ENCODE results near the gene KIT.

The KIT gene

DNA sequence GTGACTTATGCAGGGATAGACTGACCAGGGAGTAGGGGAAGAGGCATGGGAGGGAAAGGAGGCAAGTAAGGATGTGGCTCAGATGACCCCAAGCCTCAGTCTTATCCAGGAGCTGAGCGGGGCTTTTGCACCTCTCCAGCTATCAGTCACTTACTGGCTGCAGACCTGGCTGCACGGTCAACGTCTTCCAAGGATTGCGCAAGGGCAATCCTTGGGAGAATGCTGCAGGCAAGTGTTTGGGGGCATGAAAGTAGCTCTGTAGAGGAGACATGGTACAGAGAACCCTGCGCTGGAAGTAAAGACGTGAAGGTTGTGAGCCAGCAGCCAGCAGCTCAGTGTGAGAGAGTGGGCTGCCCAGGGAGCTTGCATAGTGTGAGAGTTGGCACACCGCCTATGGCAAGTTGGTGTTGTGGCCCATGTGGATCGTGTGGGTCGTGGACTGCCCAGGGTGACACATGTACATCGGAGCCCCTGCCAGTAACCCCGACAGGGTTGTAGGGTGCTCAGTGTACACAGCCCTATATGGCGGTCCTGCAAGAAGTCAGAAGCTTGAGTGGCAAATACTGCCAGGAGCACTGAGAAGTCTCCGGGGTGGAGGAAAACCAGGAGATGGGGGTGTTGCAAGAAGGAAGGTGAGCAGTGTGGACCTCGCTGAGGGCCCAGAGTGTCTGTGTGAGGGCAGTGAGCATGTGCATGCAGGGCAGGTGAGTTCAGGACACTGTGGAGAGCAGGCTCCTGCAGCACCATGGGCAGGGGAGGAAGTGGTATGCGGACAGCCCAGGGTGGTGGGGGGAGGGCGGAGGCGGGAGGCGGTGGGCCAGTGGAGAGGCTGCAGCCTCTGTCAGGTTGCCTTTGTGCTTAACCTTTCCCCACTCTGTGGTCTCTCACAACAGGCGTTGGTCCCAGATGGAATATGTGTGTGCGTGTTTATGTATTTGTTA is 50.9 kb downstream of the KIT start:
- no peak for DNase-seq

DNA sequence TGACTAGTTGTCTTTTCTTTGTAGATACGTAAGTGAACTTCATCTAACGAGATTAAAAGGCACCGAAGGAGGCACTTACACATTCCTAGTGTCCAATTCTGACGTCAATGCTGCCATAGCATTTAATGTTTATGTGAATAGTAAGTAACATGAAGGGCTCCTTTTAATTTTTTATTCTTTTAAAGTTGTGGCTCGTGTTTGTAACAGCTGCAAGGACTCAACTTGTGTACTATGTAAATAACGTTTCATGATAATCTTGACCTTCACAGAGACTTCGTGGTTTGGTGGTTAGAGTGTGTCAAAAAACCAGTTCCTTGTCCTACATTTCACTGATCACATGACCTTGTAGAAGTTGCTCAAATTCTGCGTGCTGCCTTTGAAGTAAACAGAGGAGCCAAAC is 51.6 kb downstream of the KIT start:
- no peak for DNase-seq

DNA sequence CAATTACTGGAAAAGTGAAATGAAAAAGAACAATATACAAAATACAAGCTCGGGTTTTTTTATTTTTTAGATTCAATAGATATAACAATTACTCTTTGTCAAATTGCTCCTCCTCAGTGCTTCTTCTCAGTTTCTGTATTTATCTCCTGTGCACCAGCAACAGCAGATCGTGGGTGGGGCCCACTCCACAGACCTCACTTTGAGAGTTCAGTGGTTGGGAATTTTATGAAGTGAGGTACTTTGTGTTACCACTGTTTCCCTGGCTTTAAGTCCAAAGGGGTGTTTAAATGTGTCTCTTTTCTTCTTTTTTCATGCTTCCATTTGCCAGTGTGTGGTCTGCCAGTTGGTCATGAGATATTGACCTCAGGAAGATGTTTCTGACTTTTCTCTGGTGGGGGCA is 54.4 kb downstream of the KIT start:
- no peak for DNase-seq

DNA sequence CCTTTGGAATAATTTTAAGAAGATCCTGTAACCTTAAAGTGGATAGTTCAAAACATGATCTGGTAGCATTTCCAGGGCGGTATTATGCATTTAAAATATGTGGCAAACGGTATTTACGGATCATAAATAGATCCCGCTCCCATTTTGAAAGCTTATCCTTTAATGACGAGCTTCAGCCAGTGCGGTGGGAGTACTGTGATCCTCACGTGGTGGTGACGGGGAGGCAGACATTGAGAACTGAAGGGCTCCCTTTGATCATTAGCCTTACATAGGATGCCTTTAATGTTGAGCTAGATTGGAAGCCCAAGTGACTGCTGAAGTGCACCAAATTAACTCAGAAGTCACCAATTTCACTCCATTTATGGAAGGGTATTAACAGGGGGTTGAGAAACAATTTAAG is 56.9 kb downstream of the KIT start:
- no peak for DNase-seq

DNA sequence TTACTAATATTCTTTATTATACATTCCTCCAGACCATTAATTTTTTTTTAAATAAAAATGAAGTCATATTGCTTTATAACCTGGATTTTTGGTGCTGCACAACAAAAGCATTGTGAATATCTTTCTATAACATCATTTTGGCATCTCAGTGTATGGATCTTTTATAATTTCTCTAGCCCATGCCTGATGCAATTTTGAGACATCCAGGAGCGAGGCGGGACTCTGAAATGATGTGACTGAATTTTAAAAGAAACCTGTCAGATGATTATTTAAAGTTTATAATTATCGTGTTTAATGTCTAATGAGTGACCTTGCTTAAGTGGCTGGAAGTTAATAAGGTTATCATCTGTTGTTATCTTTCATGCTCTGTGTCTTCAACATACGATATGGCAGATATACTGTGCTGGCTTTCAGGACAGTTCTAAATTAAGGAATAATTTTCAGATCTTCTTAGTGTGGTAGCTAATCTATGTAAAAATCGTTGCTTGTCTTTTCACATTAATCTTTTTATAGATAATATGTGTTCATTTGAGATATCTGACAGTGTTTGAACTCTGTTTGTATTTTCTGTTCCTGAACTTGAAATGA is 58.8 kb downstream of the KIT start:
- no peak for DNase-seq

DNA sequence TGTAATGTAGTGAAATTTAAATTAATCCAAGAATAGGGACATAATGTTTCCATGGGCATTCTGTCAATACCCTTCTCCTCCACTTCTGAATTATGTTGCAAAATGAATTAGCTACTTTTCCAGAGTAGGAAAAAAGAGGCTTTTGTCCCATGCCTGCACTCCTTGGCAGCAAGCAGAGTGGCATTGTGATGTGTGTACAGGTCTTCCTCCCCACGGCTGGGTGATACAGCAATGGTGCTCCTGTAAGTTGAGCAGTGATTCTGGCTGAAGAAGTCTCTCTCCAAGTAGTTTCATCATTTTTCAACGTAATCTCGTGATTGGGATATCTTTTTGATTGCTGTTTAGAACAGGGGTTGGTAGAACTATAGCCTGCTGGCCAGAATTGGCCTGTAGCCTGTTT is 59.9 kb downstream of the KIT start:
- DNase-seq = no peak

DNA sequence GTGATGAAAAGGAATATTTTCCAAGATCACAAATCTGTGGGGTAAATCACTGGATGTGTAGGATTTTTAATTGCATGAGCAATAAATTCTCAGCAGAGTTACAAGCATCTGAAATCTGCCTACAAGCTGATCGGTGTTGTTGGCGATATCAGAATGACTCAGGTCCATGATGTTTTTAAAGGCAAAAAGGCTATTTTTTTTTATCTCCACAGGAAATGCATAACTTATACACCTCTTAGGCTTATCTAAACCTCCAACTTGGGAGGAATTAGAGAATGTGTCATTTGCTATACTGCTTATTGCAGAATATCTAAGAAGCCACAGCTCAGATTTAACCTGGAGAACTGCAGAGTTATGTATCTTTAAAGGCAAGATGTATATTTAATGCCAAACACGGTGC is 61.6 kb downstream of the KIT start:
- no peak for DNase-seq

DNA sequence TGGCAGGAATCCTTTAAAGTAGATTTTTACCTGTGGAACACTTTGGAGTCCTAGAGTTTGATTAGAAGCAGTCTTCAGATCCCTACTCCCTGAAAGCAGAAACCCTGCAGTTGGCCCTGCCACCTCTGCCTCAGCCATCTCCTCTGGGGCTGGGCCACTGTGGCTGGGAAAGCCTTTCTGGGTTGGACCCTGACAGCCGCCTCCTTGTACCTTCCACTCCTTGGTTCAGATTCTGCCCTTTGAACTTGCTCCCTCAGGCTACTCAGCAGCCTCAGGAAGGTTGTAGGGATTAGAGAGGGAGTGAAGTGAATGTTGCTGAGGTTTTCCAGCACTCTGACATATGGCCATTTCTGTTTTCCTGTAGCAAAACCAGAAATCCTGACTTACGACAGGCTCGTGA is 65.5 kb downstream of the KIT start:
- no peak for DNase-seq

DNA sequence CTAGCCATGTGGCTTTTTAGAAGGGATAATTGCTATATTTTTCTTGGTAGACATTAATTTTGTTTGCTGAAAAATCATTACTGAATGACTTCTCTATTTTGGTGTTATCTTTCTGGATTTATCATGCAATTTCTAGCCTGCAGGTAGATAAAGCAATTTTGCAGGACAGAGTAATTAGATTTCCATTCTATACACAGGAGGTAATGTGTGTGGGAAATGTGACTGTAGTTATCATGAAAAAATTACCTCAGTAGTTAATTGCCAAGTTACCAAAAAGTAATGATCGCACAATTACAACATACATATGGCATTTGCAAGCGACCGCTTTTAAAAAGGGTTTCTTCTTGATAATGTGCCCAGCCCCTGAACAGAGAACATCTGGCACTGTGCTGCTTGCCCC is 66.1 kb downstream of the KIT start:
- DNase-seq = no peak

DNA sequence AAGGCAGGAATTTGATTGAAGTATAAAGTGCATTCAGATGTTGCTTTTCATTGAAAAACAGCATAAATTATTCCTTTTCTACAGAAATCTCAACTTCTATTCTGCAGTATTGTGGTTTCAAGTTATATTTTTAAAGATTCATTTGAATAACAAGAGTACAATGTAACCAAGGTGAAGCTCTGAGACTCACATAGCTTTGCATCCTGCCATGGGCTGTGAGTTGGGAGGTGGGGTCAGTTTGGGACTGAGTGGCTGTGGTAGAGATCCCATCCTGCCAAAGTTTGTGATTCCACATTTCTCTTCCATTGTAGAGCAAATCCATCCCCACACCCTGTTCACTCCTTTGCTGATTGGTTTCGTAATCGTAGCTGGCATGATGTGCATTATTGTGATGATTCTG is 69.2 kb downstream of the KIT start:
- DNase-seq = no peak

DNA sequence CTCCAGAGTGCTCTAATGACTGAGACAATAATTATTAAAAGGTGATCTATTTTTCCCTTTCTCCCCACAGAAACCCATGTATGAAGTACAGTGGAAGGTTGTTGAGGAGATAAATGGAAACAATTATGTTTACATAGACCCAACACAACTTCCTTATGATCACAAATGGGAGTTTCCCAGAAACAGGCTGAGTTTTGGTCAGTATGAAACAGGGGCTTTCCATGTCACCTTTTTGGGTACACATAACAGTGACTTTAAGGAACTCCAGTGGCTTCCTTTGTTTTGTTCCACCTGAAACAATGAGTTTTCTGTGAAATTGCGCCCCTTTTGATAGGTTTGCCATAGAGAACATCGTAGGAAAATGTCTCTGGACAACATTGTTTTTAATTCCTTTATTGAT is 69.6 kb downstream of the KIT start:
- DNase-seq = no peak

DNA sequence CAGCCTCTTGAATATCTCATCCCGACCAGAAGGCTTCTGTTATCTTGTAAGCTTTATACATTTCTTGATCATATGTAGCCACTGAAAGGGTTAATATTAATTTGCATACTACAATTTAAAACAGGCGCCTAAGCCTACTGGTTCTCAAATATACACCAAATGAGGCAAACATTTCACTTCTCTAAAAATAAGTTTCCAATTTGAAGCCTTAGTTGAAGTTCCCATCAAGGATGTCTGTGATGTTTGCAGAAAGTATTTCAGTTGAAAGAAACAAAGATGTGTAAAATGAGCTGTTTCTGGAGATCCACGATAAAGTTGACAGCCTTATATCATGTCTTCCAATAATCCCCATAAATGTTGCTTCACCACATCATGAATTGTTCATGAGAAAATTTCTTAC is 70.6 kb downstream of the KIT start:
- DNase-seq = no peak

DNA sequence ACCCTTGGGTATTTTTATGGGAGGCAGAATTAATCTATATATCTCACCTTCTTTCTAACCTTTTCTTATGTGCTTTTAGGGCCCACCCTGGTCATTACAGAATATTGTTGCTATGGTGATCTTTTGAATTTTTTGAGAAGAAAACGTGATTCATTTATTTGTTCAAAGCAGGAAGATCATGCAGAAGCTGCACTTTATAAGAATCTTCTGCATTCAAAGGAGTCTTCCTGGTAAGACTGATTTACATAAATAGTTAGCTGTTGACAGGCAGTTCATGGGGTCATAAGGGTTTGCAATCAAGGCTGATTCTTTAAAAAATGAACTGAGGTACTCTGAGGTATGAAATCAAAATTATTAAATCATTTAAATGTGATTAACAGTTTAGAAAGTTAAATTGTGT is 71.5 kb downstream of the KIT start:
- DNase-seq = no peak

DNA sequence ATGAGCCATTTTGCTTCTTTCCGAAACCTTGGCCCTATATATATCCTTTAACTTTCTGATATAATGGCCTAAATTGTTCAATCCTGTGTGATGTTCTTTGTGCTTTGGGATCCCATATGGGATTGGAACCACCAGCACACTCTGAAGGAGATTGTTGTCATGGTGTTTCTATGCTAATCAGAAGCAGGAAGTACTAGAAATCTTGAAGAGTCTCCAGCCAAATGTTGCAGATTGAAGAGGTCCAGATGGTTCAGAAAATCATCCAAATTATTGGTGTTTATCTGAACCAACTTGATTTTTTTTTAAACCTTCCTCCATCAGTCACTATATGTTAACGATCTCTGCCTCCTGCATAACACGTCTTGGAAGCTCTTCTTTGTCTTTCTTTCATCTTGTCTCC is 72.8 kb downstream of the KIT start:
- DNase-seq = no peak

DNA sequence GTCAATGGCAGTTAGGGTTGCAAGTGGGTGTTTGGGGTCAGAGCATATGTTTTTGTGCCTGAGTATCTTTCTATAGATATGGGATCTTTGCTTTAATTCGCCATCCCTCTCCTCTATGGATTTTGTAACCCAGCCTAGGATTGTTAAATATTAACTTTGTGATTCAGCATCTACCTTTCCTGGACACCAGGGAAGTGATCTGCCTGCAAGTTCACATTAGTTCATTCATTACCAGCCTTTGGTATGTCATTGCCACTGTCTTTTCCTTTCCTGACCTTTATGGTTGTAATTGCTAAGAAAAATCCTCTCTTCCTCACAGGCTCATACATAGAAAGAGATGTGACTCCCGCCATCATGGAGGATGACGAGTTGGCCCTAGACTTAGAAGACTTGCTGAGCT is 73.8 kb downstream of the KIT start:
- no peak for DNase-seq

DNA sequence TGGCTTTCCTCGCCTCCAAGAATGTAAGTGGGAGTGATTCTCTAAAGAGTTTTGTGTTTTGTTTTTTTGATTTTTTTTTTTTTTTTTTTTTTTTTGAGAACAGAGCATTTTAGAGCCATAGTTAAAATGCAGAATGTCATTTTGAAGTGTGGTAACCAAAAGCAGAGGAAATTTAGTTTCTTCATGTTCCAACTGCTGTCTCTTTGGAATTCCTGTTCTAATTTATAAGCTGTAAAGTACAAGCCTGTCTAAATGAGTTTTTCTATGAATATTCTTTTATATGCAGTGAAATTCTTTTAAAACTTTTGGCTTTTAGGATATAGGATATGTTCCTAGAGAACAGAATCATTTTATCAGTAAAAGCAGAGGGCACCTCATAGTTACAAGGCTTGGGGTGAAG is 74.2 kb downstream of the KIT start:
- no peak for DNase-seq

DNA sequence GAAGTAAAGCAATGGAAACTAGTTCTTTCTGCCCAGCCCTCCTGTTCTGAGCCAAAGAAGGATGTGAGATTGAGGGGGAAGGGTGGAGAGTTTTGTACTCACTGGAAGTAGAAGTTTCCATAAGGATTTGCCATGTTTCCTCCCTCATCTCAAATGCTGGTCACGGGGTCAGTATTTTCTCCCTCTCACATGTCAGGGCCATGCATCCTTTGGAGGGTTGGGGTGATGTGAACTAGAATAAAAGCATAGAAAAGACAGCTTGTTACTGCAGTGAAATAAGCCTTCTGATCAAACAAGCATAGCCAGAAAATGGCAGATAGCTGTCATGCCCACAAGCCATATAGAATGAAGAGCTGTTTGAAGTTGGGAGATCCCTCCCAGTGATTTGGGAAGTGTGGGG is 79.7 kb downstream of the KIT start:
- no peak for DNase-seq

DNA sequence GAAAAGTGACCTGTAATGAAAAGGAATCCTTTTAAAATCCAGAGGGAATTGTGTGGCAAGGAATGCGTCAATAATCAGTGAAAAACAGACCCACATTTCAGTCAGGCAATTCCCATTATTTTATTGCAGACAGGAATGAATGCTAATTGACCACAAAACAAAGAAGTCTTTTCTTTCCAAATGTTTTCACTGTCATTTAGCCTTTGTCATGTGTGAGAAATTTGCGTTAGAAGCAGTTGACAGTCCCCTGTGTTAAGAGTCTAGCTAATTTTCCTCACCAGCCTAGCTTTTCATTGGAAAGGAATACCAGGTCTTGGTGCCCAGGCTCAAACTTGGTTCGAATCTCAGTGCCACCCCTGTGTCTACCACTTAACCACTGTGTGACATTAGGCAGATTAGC is 83.4 kb downstream of the KIT start:
- DNase-seq = no peak

DNA sequence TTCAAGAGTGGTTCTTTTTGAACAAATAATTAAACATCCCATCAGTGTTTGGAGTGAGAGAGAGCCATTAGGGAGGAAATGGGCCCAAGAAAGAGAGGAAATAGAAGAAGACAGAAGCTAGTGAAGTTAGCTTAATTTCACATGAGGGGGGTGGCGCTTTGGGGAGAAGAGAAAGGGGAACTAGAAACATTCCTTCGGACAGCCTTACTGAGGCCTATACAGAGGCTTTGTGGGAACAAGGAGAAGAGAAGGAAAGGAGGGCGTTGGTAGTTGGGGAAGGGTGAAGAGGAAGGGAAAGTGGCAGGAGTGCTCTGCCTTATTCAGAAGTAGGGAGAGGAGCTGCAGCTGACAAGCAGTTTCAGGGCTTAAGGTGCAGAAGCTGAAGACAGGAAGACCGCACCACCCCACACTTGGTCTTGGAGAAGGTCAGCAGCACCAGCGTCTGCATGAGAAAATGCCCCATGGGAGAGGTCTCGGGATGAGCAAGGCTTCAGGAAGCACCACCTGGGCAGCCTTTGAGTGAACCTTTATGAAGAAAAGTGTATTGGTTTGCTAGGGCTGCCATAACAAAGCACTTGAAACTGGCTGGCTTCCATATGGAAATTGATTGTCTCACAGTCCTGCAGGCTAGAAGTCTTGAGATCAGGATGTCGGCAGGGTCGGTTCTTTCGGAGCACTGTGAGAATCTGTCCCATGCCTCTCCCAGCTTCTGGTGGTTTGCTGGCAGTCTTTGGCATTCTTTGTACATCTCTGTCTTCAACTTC is 85.1 kb downstream of the KIT start:
- no peak for DNase-seq

DNA sequence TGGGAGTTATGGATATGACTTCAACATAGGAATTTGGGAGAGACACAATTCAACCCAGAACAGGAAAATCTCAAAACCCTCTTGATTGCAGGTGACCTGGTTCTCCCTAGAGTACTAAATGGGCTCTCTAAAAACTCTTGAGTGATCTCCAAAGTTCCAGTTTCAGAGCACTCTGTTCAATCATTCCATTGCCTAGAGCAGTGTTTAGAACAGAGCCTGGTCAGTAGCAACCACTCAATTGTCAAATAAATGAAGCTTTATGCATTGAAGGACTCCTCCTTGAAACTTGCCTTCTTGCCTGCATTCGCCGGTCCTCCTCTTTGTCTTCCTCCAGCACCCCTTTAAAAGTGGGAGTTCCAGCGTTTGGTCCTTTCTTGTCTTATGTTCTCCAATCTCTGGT is 85.8 kb downstream of the KIT start:
- no peak for DNase-seq

DNA sequence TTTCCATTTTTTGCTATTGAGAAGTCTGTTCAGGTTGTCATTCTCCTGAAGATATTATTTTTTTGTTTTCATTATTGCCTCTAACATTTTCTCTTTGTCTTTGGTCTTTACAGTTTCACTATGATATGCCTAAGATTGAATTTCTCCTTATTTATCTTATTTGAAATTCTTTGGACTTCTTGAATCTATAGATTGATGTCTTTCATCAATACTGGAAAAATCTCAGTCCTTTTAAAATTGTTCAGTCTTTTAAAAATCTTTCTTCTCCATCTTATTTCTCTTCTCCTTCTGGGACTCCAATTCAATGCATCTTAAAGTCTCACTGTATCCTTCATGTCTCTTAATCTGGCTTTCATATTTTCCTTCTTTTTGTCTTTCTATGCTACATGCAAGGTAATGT is 86.7 kb downstream of the KIT start:
- no peak for DNase-seq

DNA sequence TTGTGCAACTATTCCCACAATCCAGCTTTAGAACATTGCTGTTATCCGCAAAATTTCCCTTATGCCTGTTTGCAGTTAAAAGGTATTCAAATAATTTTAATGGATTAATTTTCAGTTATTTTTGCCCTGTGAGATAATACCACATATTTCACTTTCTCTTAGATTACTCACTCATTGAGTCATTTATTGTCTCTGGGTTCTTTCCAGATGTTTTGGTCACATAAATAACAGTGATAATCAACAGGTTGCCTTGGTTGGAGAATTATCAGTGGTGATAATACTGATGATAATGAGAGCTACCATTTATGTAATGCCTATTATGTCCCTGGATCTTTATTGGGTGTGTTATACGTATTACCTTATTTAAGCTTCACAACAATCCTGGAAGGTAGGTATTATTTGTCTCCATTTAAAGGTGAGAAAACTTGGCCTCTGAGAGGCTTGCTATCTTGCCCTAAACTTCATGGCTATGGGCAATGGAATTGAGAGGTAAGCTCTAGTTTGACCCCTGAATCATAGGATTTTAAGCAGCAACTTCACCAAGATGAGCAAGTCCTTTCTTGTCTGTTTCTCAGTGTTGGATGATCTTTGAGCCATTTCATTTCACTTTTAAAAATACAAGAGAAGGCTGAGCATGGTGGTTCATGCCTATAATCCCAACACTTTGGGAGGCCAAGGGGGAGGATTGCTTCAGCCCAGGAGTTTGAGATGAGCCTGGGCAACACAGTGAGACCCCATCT is 87.4 kb downstream of the KIT start:
- DNase-seq = no peak

DNA sequence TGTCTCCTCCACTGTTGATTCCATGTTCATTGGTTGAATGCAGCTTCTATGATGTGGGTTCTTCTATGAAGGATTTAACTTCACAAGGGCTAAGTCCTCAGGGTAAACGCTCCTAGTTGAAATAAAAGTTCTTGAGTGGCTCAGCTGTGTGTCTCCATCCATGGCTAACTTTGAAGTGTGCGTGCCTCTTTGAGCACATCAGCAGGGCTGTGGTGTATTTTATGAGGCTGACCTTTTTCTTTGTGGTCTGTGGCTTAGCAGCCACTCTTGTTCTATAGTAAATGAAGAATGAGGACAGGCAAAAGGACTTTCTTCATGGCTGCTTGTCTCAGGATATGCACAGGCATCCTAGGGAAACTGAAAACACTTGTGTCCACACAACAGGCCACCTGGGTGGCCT is 88.5 kb downstream of the KIT start:
- peak; percentile 11 for DNase-seq
